A673 (cell line): ENCODE results near the gene SIX2. TPM values are rescaled to one million over a fixed set of nuclear protein-coding genes. Genes with fewer than 3 reads are reported as not detected.

ENCODE experiments used
- BruUV-seq: library from RNA; stranded (reverse); fragments of 400-500 nt; replicated peaks from 2 replicates; lab custom pipeline; 2021; lab: Mats Ljungman, UMichigan
- CTCF ChIA-PET: fragments of 300-600 bp; sonication (Branson Sonifier 250); formaldehyde crosslinking; loops from one replicate; lab custom pipeline; 2022; ENCODE audit warnings: antibody characterized with exemption; lab: Charles Lee
- POLR2A ChIA-PET: fragments of 300-600 bp; sonication (Branson Sonifier 250); formaldehyde crosslinking; loops from one replicate; lab custom pipeline; 2022; ENCODE audit warnings: antibody characterized with exemption; ENCODE audit not compliant: low non-redundant PET; lab: Charles Lee
- DNase-seq: peaks from one replicate; pipeline ENCODE4 v3.0.0-alpha.2; 2015; ENCODE audit warnings: low spot score
- H3K27ac ChIP-seq: fragments of 200-600 bp; sonication (generic); 2 replicates; pipeline ENCODE4 v1.5.1; 2016; ENCODE audit warnings: mixed run types, low read depth, mild to moderate bottlenecking, mixed read lengths, antibody characterized with exemption, low read length; ENCODE audit not compliant: poor library complexity, severe bottlenecking
- H3K27me3 ChIP-seq: fragments of 200-600 bp; sonication (generic); replicated peaks from 2 replicates; pipeline ENCODE4 v1.6.1; 2017; ENCODE audit warnings: mixed run types, low read depth, mild to moderate bottlenecking, mixed read lengths, antibody characterized with exemption, low read length; ENCODE audit not compliant: insufficient read depth, poor library complexity
- H3K36me3 ChIP-seq: fragments of 200-600 bp; sonication (generic); 2 replicates; pipeline ENCODE4 v1.6.1; 2016; ENCODE audit warnings: mixed run types, mild to moderate bottlenecking, mixed read lengths, antibody characterized with exemption, low read length; ENCODE audit not compliant: insufficient read depth, poor library complexity, severe bottlenecking
- H3K4me1 ChIP-seq: fragments of 200-600 bp; sonication (generic); 2 replicates; pipeline ENCODE4 v1.6.1; 2017; ENCODE audit warnings: mixed run types, mild to moderate bottlenecking, mixed read lengths, antibody characterized with exemption, low read length; ENCODE audit not compliant: insufficient read depth, poor library complexity, severe bottlenecking
- H3K4me3 ChIP-seq: fragments of 200-600 bp; sonication (generic); 2 replicates; pipeline ENCODE4 v1.5.1; 2016; ENCODE audit warnings: low read depth, mixed run types, mild to moderate bottlenecking, mixed read lengths, low read length; ENCODE audit not compliant: poor library complexity, severe bottlenecking
- H3K9me3 ChIP-seq: fragments of 200-600 bp; sonication (generic); 2 replicates; pipeline ENCODE4 v1.6.1; 2016; ENCODE audit warnings: mixed run types, low read depth, mild to moderate bottlenecking, mixed read lengths, antibody characterized with exemption, low read length; ENCODE audit not compliant: poor library complexity, severe bottlenecking
- CTCF ChIP-seq: fragments of 300-800, 200-600 bp; sonication (generic); conservative IDR thresholded peaks from 2 replicates; pipeline ENCODE4 v1.5.1; 2017; ENCODE audit warnings: low read depth, mild to moderate bottlenecking, antibody characterized with exemption, low read length, moderate library complexity, mixed read lengths
- EZH2 ChIP-seq: fragments of 200-600 bp; sonication (generic); IDR thresholded peaks from 2 replicates; pipeline ENCODE4 v1.6.1; 2017; ENCODE audit warnings: borderline replicate concordance, low read depth, mild to moderate bottlenecking, mixed read lengths, antibody characterized with exemption, low read length; ENCODE audit not compliant: poor library complexity, severe bottlenecking
- intact Hi-C: fragments of 100-400 bp; cut with micrococcal nuclease; formaldehyde crosslinking; loops from one replicate; pipeline ENCODE4 v1.10.0; 2022; ENCODE audit not compliant: unreplicated experiment
- total RNA-seq: library from RNA; stranded (reverse); gene quantifications from 2 replicates; pipeline ENCODE4 v1.2.3, GENCODE V29; 2021

SIX2 gene
- total RNA-seq, 1 experiment from 2014 or later = not detected

GRCh38 chr2:45000921-45001868, 8.1 kb downstream of the SIX2 start:
- POLR2A ChIA-PET = no interaction called here
- no peaks in the 10 kb centered on the region for H3K36me3 ChIP-seq
- no peak for DNase-seq
- H3K27me3 ChIP-seq = peaks cover 15% of the 10 kb centered on the region
- H3K4me3 ChIP-seq = no peak overlapping the region
- no peak overlapping the region for H3K27ac ChIP-seq
- TF ChIP-seq EZH2 (no peak), CTCF (no peak)
- H3K9me3 ChIP-seq = no peaks in the 10 kb centered on the region
- no TSS peak for BruUV-seq
- intact Hi-C loops = no loop called here
- CTCF ChIA-PET = no interaction called here
- H3K4me1 ChIP-seq = no peaks in the 10 kb centered on the region

GRCh38 chr2:45000341-45000901, 8.8 kb downstream of the SIX2 start:
- intact Hi-C loops = no loop called here
- Histone ChIP-seq H3K4me1 (no peaks in the 10 kb centered on the region), H3K27ac (no peak overlapping the region), H3K4me3 (no peak overlapping the region), H3K27me3 (peaks cover 23% of the 10 kb centered on the region), H3K36me3 (no peaks in the 10 kb centered on the region), H3K9me3 (no peaks in the 10 kb centered on the region)
- no TSS peak for BruUV-seq
- DNase-seq = no peak
- ChIA-PET CTCF (no interaction called here), POLR2A (no interaction called here)
- TF ChIP-seq CTCF (no peak), EZH2 (no peak)

GRCh38 chr2:44999540-44999939, 9.7 kb downstream of the SIX2 start:
- Histone ChIP-seq H3K27ac (no peak overlapping the region), H3K36me3 (no peaks in the 10 kb centered on the region), H3K4me3 (no peak overlapping the region), H3K27me3 (peaks cover 32% of the 10 kb centered on the region), H3K9me3 (no peaks in the 10 kb centered on the region), H3K4me1 (no peaks in the 10 kb centered on the region)
- intact Hi-C loops = no loop called here
- ChIA-PET CTCF (interaction anchor here (0.6 kb wide), 1 partner anchor 10 kb away, joined by 3 read pairs; the partner anchor contains the start of gene SIX2), POLR2A (interaction anchor here (0.6 kb wide), 1 partner anchor 72 kb away, joined by 4 read pairs; no protein-coding TSS in a partner anchor)
- no peak for TF ChIP-seq CTCF
- no peak for TF ChIP-seq EZH2
- no peak for DNase-seq
- no TSS peak for BruUV-seq
